ENCODE data around the gene ZNF316. TPM values are rescaled to one million over a fixed set of nuclear protein-coding genes. Genes with fewer than 3 reads are reported as not detected.

Gene ZNF316
- total and polyA plus RNA-seq, 2 donors (not counting 1 experiment from before 2014, with no cell fraction given): 5.1 to 13.0 TPM

GRCh38 chr7:6589829-6590644 lies 47.1 kb upstream of the ZNF316 start, which contains the start of gene INTS15:
Gene INTS15, plus strand, starts transcription at chr7:6590021. Its CDS starts 263 bp downstream, at chr7:6590284.
- peak within 1 kb of the TSS; percentile 61 for H3K27ac ChIP-seq (ENCODE audit: insufficient read depth, low read length)
- DNase-seq (ENCODE audit: low read depth in 2 of 2): peak; percentile 77 to 82
- H3K9me3 ChIP-seq (ENCODE audit: control insufficient read depth, insufficient read depth, low read depth, low read length): no peaks in the 10 kb centered on the region
- no peaks in the 10 kb centered on the region for H3K4me1 ChIP-seq (ENCODE audit: control insufficient read depth, extremely low read depth, insufficient read depth, low read length)
- no peaks in the 10 kb centered on the region for H4K20me1 ChIP-seq (ENCODE audit: control insufficient read depth, extremely low read depth, insufficient read depth, low read length)
- TF ChIP-seq CTCF (conservative IDR thresholded peaks at IDR 0.05 in 1 of 2, IDR thresholded peaks at IDR 0.05 in 1 of 2; ENCODE audit: low read depth in 1 of 2, low read length in 2 of 2) (peak; percentile 29 to 39), EZH2 (IDR thresholded peaks at IDR 0.05; ENCODE audit: low read length, missing control alignments) (no peak)
- peak within 1 kb of the TSS; percentile 73 to 93 (median 88) for H3K4me3 ChIP-seq (replicated peaks in 1 of 4; ENCODE audit: control extremely low read depth in 1 of 4, insufficient read depth in 1 of 4, low read depth in 3 of 4, low read length in 4 of 4)
- peak within 1 kb of the TSS; percentile 72 for H3K4me2 ChIP-seq (ENCODE audit: extremely low read depth, insufficient read depth, low read length)
- no peaks in the 10 kb centered on the region for H3K27me3 ChIP-seq (ENCODE audit: control insufficient read depth, insufficient read depth, low read length)
- peaks cover 6% of the 10 kb centered on the region for H3K36me3 ChIP-seq (ENCODE audit: control insufficient read depth, insufficient read depth, low read length)
- H3K79me2 ChIP-seq (ENCODE audit: control insufficient read depth, insufficient read depth, low read length): peaks cover 10% of the 10 kb centered on the region
- peak within 1 kb of the TSS; percentile 77 for H3K9ac ChIP-seq (ENCODE audit: insufficient read depth, low read length)
- peak within 1 kb of the TSS; percentile 97 for H2AFZ ChIP-seq (ENCODE audit: low read length)

- Histone ChIP-seq H2AFZ (ENCODE audit: low read length) (peak overlapping the region; percentile 97), H3K27me3 (ENCODE audit: control insufficient read depth, insufficient read depth, low read length) (no peaks in the 10 kb centered on the region), H3K27ac (ENCODE audit: insufficient read depth, low read length) (peak overlapping the region; percentile 61), H3K36me3 (ENCODE audit: control insufficient read depth, insufficient read depth, low read length) (peaks cover 8% of the 10 kb centered on the region), H3K4me1 (ENCODE audit: control insufficient read depth, extremely low read depth, insufficient read depth, low read length) (no peaks in the 10 kb centered on the region), H3K9ac (ENCODE audit: insufficient read depth, low read length) (peak overlapping the region; percentile 77), H4K20me1 (ENCODE audit: control insufficient read depth, extremely low read depth, insufficient read depth, low read length) (no peaks in the 10 kb centered on the region), H3K4me2 (ENCODE audit: extremely low read depth, insufficient read depth, low read length) (peak overlapping the region; percentile 72), H3K79me2 (ENCODE audit: control insufficient read depth, insufficient read depth, low read length) (peaks cover 10% of the 10 kb centered on the region), H3K9me3 (ENCODE audit: control insufficient read depth, insufficient read depth, low read depth, low read length) (no peaks in the 10 kb centered on the region), H3K4me3 (replicated peaks in 1 of 4; ENCODE audit: control extremely low read depth in 1 of 4, insufficient read depth in 1 of 4, low read depth in 3 of 4, low read length in 4 of 4) (peak overlapping the region; percentile 73 to 93 (median 88))
- TF ChIP-seq EZH2 (IDR thresholded peaks at IDR 0.05; ENCODE audit: low read length, missing control alignments): no peak
- no peak for TF ChIP-seq CTCF (conservative IDR thresholded peaks at IDR 0.05 in 1 of 2, IDR thresholded peaks at IDR 0.05 in 1 of 2; ENCODE audit: low read depth in 1 of 2, low read length in 2 of 2)
- DNase-seq (ENCODE audit: low read depth in 2 of 2): peak in 1 of 2 donors; percentile 9
Observed at GRCh38 chr7:6590645-6591110, 46.4 kb upstream of the ZNF316 start.

- no peaks in the 10 kb centered on the region for H3K9me3 ChIP-seq (ENCODE audit: control insufficient read depth, insufficient read depth, low read depth, low read length)
- H3K36me3 ChIP-seq (ENCODE audit: control insufficient read depth, insufficient read depth, low read length): peaks cover 10% of the 10 kb centered on the region
Observed at GRCh38 chr7:6600093-6600492, 37.0 kb upstream of the ZNF316 start.

More at GRCh38 chr7:6600093-6600492, 37.0 kb upstream of the ZNF316 start:
- Histone ChIP-seq H2AFZ (ENCODE audit: low read length) (no peak overlapping the region), H3K79me2 (ENCODE audit: control insufficient read depth, insufficient read depth, low read length) (no peaks in the 10 kb centered on the region), H3K4me3 (replicated peaks in 1 of 4; ENCODE audit: control extremely low read depth in 1 of 4, insufficient read depth in 1 of 4, low read depth in 3 of 4, low read length in 4 of 4) (no peak overlapping the region), H4K20me1 (ENCODE audit: control insufficient read depth, extremely low read depth, insufficient read depth, low read length) (no peaks in the 10 kb centered on the region), H3K9ac (ENCODE audit: insufficient read depth, low read length) (no peak overlapping the region), H3K4me1 (ENCODE audit: control insufficient read depth, extremely low read depth, insufficient read depth, low read length) (no peaks in the 10 kb centered on the region), H3K4me2 (ENCODE audit: extremely low read depth, insufficient read depth, low read length) (no peak overlapping the region), H3K27ac (ENCODE audit: insufficient read depth, low read length) (no peak overlapping the region), H3K27me3 (ENCODE audit: control insufficient read depth, insufficient read depth, low read length) (no peaks in the 10 kb centered on the region)
- no peak for DNase-seq (ENCODE audit: low read depth in 2 of 2)
- TF ChIP-seq CTCF (conservative IDR thresholded peaks at IDR 0.05 in 1 of 2, IDR thresholded peaks at IDR 0.05 in 1 of 2; ENCODE audit: low read depth in 1 of 2, low read length in 2 of 2): no peak
- no peak for TF ChIP-seq EZH2 (IDR thresholded peaks at IDR 0.05; ENCODE audit: low read length, missing control alignments)

All from fibroblast of lung (primary cell).